BJ (cell line): ENCODE measurements around the gene ZNF740. TPM values are rescaled to one million over a fixed set of nuclear protein-coding genes. Genes with fewer than 3 reads are reported as not detected.

Experiments used
- CTCF ChIA-PET: fragments of 350-600 bp; formaldehyde crosslinking; extraction: SDS; loops from one replicate; lab custom pipeline; 2021; ENCODE audit warnings: antibody characterized with exemption, inconsistent platforms; lab: Yijun Ruan, JAX
- POLR2A ChIA-PET: fragments of 300-600 bp; sonication (Branson Sonifier 250); formaldehyde crosslinking; extraction: SDS; loops from one replicate; lab custom pipeline; 2021; ENCODE audit warnings: antibody characterized with exemption; lab: Charles Lee
- DNase-seq: peaks from one replicate; pipeline ENCODE4 v3.0.0-alpha.2; 2011; ENCODE audit warnings: low read depth
- H3K27me3 ChIP-seq: 2 replicates; pipeline ENCODE4 v1.6.0; 2011; ENCODE audit warnings: low read length; ENCODE audit not compliant: control insufficient read depth, insufficient read depth
- H3K36me3 ChIP-seq: 2 replicates; pipeline ENCODE4 v1.5.1; 2011; ENCODE audit warnings: low read length; ENCODE audit not compliant: control insufficient read depth, insufficient read depth
- H3K4me3 ChIP-seq: 2 replicates; pipeline ENCODE4 v1.5.1; 2011; ENCODE audit warnings: low read depth, mild to moderate bottlenecking, control low read depth, low read length
- CTCF ChIP-seq: IDR thresholded peaks from 2 replicates; pipeline ENCODE4 v1.5.1; 2011; ENCODE audit warnings: low read depth, mild to moderate bottlenecking, control low read depth, inconsistent platforms, low read length, moderate library complexity; ENCODE audit not compliant: insufficient read depth
- polyA plus RNA-seq: library from polyadenylated mRNA; depleted of rRNA; stranded (reverse); fragments of >200 nt; gene quantifications from 2 replicates; pipeline ENCODE4 v1.2.3, GENCODE V29; 2011

Gene ZNF740
- polyA plus RNA-seq, 1 experiment, result 15.7 TPM

- CTCF ChIA-PET, result interaction anchor here (0.9 to 4.7 kb wide), 18 partner anchors 8 to 155 kb away, joined by 3 to 64 read pairs (median 6); partner anchors contain the start of genes CSAD and ZNF740
- TF ChIP-seq CTCF, result no peak
- H3K4me3 ChIP-seq, result no peak overlapping the region
- DNase-seq, result no peak
- no peaks in the 10 kb centered on the region for H3K36me3 ChIP-seq
- POLR2A ChIA-PET, result interaction anchor here (0.6 kb wide), 1 partner anchor 21 kb away, joined by 3 read pairs; no protein-coding TSS in a partner anchor
- no peaks in the 10 kb centered on the region for H3K27me3 ChIP-seq
Observed at GRCh38 chr12:53197011-53197640, 16.6 kb downstream of the ZNF740 start.

GRCh38 chr12:53198486-53199110 is 18.1 kb downstream of the ZNF740 start:
- ChIA-PET POLR2A (no interaction called here), CTCF (interaction anchor here (0.6 to 4.7 kb wide), 15 partner anchors 8 to 146 kb away, joined by 3 to 64 read pairs (median 7); partner anchors contain the start of genes CSAD and ZNF740)
- TF ChIP-seq CTCF, result no peak
- DNase-seq, result no peak
- Histone ChIP-seq H3K4me3 (no peak overlapping the region), H3K36me3 (no peaks in the 10 kb centered on the region), H3K27me3 (no peaks in the 10 kb centered on the region)

- CTCF ChIA-PET, result interaction anchor here (1.1 to 4.7 kb wide), 7 partner anchors 10 to 134 kb away, joined by 3 to 64 read pairs (median 17); partner anchors contain the start of genes CSAD and ZNF740
- DNase-seq, result no peak
- no peaks in the 10 kb centered on the region for H3K27me3 ChIP-seq
- no peak overlapping the region for H3K4me3 ChIP-seq
- no peaks in the 10 kb centered on the region for H3K36me3 ChIP-seq
- no peak for TF ChIP-seq CTCF
- POLR2A ChIA-PET, result no interaction called here
Observed at GRCh38 chr12:53199700-53200099, 19.2 kb downstream of the ZNF740 start.

GRCh38 chr12:53200107-53200457 is 19.6 kb downstream of the ZNF740 start:
- ChIA-PET POLR2A (no interaction called here), CTCF (interaction anchor here (1.1 to 4.7 kb wide), 6 partner anchors 10 to 134 kb away, joined by 3 to 64 read pairs (median 12); partner anchors contain the start of genes CSAD and ZNF740)
- Histone ChIP-seq H3K4me3 (no peak overlapping the region), H3K27me3 (no peaks in the 10 kb centered on the region), H3K36me3 (no peaks in the 10 kb centered on the region)
- TF ChIP-seq CTCF, result no peak
- DNase-seq, result no peak

- TF ChIP-seq CTCF, result no peak
- no peak for DNase-seq
- H3K4me3 ChIP-seq, result no peak overlapping the region
- ChIA-PET CTCF (interaction anchor here (1.1 to 4.7 kb wide), 6 partner anchors 10 to 134 kb away, joined by 3 to 64 read pairs (median 12); partner anchors contain the start of genes CSAD and ZNF740), POLR2A (no interaction called here)
- no peaks in the 10 kb centered on the region for H3K27me3 ChIP-seq
- no peaks in the 10 kb centered on the region for H3K36me3 ChIP-seq
Observed at GRCh38 chr12:53200458-53201176, 20.1 kb downstream of the ZNF740 start.
